ENCODE measurements around the gene PRDM11.

Gene PRDM11

GRCh38 chr11:45185228-45185729, 38.8 kb downstream of the PRDM11 start:
- no peak overlapping the region for H3K27ac ChIP-seq
- TF ChIP-seq, protein P1, sequence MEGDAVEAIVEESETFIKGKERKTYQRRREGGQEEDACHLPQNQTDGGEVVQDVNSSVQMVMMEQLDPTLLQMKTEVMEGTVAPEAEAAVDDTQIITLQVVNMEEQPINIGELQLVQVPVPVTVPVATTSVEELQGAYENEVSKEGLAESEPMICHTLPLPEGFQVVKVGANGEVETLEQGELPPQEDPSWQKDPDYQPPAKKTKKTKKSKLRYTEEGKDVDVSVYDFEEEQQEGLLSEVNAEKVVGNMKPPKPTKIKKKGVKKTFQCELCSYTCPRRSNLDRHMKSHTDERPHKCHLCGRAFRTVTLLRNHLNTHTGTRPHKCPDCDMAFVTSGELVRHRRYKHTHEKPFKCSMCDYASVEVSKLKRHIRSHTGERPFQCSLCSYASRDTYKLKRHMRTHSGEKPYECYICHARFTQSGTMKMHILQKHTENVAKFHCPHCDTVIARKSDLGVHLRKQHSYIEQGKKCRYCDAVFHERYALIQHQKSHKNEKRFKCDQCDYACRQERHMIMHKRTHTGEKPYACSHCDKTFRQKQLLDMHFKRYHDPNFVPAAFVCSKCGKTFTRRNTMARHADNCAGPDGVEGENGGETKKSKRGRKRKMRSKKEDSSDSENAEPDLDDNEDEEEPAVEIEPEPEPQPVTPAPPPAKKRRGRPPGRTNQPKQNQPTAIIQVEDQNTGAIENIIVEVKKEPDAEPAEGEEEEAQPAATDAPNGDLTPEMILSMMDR (conservative IDR thresholded peaks at IDR 0.05) = no peak
- no peak for TF ChIP-seq ZFX (IDR thresholded peaks at IDR 0.05)

DNA sequence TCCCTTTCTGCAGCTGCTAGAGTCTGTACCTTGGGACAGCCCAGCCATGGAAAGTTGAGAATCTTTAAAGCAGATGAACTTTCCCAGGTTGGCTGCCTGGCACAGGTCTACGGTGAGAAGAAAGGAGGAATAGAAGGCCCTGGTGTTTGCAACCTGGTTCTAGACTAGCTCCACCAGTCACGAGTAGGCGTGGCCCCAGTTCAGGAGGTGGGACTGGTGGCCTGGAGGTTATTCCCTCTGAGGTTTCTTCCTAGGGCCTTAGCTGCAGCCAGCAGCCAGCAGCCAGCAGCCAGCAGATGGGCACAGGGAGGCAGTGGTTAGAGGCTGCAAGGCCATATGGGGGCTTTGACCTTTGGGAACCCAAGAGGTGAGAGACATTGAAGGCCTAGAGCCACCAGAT, 40.9 kb downstream of the PRDM11 start:
- no peak for TF ChIP-seq ZFX (IDR thresholded peaks at IDR 0.05)
- TF ChIP-seq, protein P1 (conservative IDR thresholded peaks at IDR 0.05) = no peak
- no peak overlapping the region for H3K27ac ChIP-seq

GRCh38 chr11:45188127-45188526, 41.7 kb downstream of the PRDM11 start:
- H3K27ac ChIP-seq = no peak overlapping the region
- no peak for TF ChIP-seq ZFX (IDR thresholded peaks at IDR 0.05)
- TF ChIP-seq, protein P1 (conservative IDR thresholded peaks at IDR 0.05) = no peak

DNA sequence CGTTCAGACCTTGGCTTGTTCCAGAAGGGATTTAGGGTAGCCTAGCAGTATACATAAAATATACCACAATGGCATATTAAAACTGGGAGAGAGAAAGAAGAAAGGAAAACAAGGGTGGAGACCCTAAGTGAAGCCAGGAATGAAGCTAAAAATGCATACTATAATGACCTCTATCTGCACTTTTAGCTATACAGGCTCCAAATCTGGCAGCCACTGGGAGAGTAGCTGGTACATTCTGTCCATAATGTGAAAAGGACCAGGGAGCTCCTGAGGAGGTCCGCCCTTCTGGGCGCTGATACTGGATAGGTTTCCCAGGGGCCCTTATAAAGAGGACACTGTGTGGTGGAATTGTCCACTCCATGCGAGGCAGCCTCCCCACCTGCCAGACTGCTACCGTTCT, 42.8 kb downstream of the PRDM11 start:
- no peak for TF ChIP-seq ZFX (IDR thresholded peaks at IDR 0.05)
- TF ChIP-seq, protein P1 (conservative IDR thresholded peaks at IDR 0.05) = no peak
- H3K27ac ChIP-seq = no peak overlapping the region

DNA sequence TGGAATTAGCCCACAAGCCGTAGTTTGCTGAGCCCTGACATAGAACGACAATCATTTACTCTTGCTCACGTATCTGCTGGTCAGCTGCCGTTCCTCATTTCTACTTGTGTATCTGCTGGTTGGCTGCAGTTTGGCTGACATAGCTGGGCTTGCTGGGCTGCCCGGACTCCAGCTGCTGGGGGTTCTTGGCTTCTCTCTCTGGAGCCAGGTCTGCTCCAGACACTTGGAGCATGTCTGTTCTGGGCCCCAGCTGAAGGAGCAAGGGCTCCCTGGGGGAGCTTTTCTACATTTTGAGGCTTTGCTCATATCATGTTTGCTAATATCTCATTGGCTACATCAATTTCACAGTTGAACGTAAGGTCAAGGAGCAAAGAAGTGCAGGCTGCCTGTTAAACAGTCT, 47.3 kb downstream of the PRDM11 start:
- no peak for TF ChIP-seq ZFX (IDR thresholded peaks at IDR 0.05)
- TF ChIP-seq, protein P1 (conservative IDR thresholded peaks at IDR 0.05) = no peak
- H3K27ac ChIP-seq = no peak overlapping the region

- TF ChIP-seq ZFX (IDR thresholded peaks at IDR 0.05) = no peak
- TF ChIP-seq, protein P1 (conservative IDR thresholded peaks at IDR 0.05) = no peak
- H3K27ac ChIP-seq = no peak overlapping the region
Measured at GRCh38 chr11:45204761-45205160, 58.3 kb downstream of the PRDM11 start.

DNA sequence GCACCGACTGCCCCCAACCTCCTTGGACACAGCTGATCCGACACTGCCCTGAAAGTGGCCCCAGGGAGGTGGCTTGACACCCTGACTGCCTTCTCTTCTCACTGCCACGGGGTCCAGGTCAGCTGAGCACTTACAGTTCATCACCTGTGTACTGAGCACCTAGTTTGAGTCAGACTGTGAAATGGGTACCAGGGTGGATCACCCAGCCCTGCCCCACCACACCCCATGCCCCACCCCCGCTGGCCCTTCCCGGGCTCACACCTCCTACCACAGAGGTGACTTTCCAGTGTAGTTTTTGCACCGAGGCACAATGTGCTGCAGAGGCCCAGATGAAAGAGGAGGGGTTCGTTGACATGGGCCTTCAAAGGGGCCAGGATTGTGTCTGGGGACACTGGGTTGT, 59.5 kb downstream of the PRDM11 start:
- no peak overlapping the region for H3K27ac ChIP-seq
- TF ChIP-seq, protein P1 (conservative IDR thresholded peaks at IDR 0.05) = no peak
- no peak for TF ChIP-seq ZFX (IDR thresholded peaks at IDR 0.05)

Measured in C4-2B (cell line).